Osteocyte (in vitro differentiated cells): ENCODE results near the gene TMEM108. TPM values are rescaled to one million over a fixed set of nuclear protein-coding genes. Genes with fewer than 3 reads are reported as not detected.

Experiments used
- DNase-seq: peaks from one replicate; pipeline ENCODE4 v3.0.0; 2021; ENCODE audit warnings: mixed read lengths; ENCODE audit not compliant: unreplicated experiment; ENCODE audit errors: extremely low spot score
- H3K27ac Mint-ChIP-seq: one replicate; pipeline ENCODE4 v1.8.0; 2021; ENCODE audit warnings: mild to moderate bottlenecking, mixed read lengths; ENCODE audit not compliant: unreplicated experiment
- H3K27me3 Mint-ChIP-seq: one replicate; pipeline ENCODE4 v1.8.0; 2021; ENCODE audit warnings: mixed read lengths; ENCODE audit not compliant: unreplicated experiment
- H3K36me3 Mint-ChIP-seq: one replicate; pipeline ENCODE4 v1.8.0; 2021; ENCODE audit warnings: mixed read lengths; ENCODE audit not compliant: unreplicated experiment
- H3K4me1 Mint-ChIP-seq: one replicate; pipeline ENCODE4 v1.8.0; 2021; ENCODE audit warnings: mixed read lengths; ENCODE audit not compliant: unreplicated experiment
- H3K4me3 Mint-ChIP-seq: one replicate; pipeline ENCODE4 v1.8.0; 2021; ENCODE audit warnings: mild to moderate bottlenecking, moderate library complexity, mixed read lengths; ENCODE audit not compliant: unreplicated experiment
- H3K9me3 Mint-ChIP-seq: one replicate; pipeline ENCODE4 v1.8.0; 2021; ENCODE audit warnings: mixed read lengths; ENCODE audit not compliant: unreplicated experiment
- total RNA-seq: library from RNA; stranded (reverse); gene quantifications from 2 replicates; pipeline ENCODE4 v1.2.1, GENCODE V29; 2021
- TF ChIP-seq, protein P1 (sequence below): fragments of 200-600 bp; sonication (generic); IDR thresholded peaks from 2 replicates; pipeline ENCODE4 v1.5.0; 2021; ENCODE audit warnings: antibody characterized with exemption, mild to moderate bottlenecking, moderate library complexity

Gene TMEM108
- total RNA-seq, 1 donor from 2014 or later = 3.7 TPM

DNA sequence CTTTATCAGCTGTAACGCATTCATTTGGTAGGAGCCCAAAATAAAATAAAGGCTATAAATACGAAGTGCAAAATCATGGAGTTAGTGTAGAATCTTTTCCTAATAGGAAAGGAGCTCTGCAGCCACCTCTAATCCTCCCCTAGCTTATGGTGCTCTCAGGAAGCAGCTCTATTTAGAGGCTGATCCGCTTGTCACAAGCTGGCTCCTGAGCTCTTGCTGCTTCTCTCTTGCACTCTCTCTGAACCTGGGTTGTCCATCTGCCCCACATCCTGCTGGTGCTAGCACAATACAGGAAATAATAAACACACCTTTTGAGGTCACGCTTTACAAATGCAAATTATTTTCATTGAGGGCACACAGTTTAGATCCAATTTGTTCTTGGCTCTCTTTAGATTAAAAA lies 324.3 kb downstream of the TMEM108 start:
- Mint-ChIP-seq H3K9me3 (no peaks in the 10 kb centered on the region), H3K27ac (no peak overlapping the region)

DNA sequence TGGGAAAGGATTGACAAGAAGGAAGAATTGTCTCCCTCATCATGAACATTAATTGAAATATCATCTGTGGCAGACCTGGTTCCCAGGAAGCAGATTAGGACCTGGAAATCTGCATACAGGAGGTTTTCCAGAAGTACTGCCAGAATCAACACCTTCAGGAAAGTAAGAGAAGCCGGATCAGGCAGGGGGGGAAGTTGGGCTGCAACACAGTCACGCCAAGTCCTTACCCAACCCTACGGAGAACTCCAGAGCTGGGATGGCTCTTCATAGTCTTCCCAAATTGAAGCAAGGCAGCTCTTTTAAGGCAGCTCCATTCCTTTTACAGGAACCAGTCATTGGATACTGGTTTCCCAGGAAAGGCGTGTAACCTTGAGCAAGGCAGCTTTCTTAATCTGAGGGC lies 326.5 kb downstream of the TMEM108 start:
- TF ChIP-seq, protein P1, sequence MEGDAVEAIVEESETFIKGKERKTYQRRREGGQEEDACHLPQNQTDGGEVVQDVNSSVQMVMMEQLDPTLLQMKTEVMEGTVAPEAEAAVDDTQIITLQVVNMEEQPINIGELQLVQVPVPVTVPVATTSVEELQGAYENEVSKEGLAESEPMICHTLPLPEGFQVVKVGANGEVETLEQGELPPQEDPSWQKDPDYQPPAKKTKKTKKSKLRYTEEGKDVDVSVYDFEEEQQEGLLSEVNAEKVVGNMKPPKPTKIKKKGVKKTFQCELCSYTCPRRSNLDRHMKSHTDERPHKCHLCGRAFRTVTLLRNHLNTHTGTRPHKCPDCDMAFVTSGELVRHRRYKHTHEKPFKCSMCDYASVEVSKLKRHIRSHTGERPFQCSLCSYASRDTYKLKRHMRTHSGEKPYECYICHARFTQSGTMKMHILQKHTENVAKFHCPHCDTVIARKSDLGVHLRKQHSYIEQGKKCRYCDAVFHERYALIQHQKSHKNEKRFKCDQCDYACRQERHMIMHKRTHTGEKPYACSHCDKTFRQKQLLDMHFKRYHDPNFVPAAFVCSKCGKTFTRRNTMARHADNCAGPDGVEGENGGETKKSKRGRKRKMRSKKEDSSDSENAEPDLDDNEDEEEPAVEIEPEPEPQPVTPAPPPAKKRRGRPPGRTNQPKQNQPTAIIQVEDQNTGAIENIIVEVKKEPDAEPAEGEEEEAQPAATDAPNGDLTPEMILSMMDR = no peak
- H3K36me3 Mint-ChIP-seq = no peaks in the 10 kb centered on the region

More for the DNA sequence above, 324.3 kb downstream of the TMEM108 start:
- DNase-seq = no peak
- Mint-ChIP-seq H3K27me3 (peaks cover 52% of the 10 kb centered on the region), H3K36me3 (no peaks in the 10 kb centered on the region), H3K4me1 (no peaks in the 10 kb centered on the region), H3K4me3 (no peak overlapping the region)
- TF ChIP-seq, protein P1 = no peak

DNA sequence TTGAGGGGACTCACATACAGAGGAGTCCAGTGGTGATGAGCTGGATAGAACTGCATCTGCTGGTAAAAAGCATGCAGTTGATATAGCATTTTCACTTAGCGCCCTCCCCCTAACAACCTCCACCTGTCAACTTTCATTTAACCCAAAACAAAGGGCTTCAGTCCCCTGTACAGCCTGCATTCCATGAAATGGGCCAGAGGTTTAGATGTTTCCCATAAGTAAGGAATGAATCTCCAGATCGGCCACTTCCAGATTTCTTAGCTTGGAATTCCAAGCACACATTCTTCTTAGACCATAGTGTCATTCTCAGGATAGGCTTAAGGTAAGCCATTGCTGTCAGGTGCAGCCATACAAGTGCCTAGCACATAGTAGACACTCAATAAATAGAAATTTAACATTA lies 328.7 kb downstream of the TMEM108 start:
- Mint-ChIP-seq H3K4me1 (no peaks in the 10 kb centered on the region), H3K4me3 (no peak overlapping the region), H3K27me3 (peaks cover 37% of the 10 kb centered on the region), H3K36me3 (no peaks in the 10 kb centered on the region), H3K27ac (no peak overlapping the region), H3K9me3 (no peaks in the 10 kb centered on the region)
- TF ChIP-seq, protein P1 = no peak
- DNase-seq = no peak

More for the DNA sequence above, 326.5 kb downstream of the TMEM108 start:
- Mint-ChIP-seq H3K27ac (no peak overlapping the region), H3K9me3 (no peaks in the 10 kb centered on the region), H3K4me3 (no peak overlapping the region), H3K27me3 (peaks cover 50% of the 10 kb centered on the region), H3K4me1 (no peaks in the 10 kb centered on the region)
- peak; percentile 27 for DNase-seq

DNA sequence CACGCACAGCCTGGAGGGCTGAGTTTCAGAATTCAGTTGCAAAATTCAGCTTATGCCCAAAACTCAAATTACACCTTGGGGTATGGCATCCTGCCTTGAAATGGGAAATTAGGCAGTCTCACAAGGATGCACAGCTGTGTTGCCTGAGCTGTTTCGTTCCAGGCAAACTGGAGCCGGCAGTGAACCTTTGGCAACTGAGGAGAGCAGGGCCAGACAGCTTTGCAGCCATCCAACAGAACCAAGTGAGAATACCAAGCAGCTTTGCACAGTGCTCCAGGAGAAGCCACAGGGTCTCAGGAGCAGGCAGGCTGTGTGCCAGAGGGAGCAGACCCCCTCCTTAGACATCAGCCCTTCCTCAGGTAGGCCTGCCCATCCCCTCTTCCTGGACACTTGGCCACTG lies 329.2 kb downstream of the TMEM108 start:
- Mint-ChIP-seq H3K27me3 (peaks cover 37% of the 10 kb centered on the region), H3K27ac (no peak overlapping the region), H3K9me3 (no peaks in the 10 kb centered on the region), H3K36me3 (no peaks in the 10 kb centered on the region), H3K4me3 (no peak overlapping the region), H3K4me1 (no peaks in the 10 kb centered on the region)
- TF ChIP-seq, protein P1 = no peak
- DNase-seq = peak; percentile 69

DNA sequence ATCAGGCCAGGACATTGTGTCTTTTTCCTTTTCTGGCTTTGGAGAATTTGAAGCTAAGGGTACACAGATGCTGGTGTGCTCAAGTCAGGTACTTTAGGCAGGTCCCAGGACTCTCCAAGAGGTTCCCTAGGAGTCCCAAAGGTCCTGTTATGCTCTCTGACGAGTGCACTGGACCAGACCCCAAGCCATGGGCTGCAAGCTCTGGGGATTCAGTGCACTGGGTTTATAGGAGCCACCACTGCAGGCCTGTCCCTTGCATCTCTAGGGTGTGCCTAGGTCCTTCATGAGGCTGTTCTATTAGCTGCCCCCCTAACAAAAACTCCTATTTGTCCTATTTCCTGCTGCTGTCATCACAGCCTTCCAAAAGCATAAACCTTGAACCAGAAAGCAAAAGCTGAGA lies 329.8 kb downstream of the TMEM108 start:
- DNase-seq = peak; percentile 40
- TF ChIP-seq, protein P1 = no peak
- no peak overlapping the region for H3K4me3 Mint-ChIP-seq
- peaks cover 33% of the 10 kb centered on the region for H3K27me3 Mint-ChIP-seq
- no peaks in the 10 kb centered on the region for H3K4me1 Mint-ChIP-seq
- no peaks in the 10 kb centered on the region for H3K9me3 Mint-ChIP-seq
- no peak overlapping the region for H3K27ac Mint-ChIP-seq
- no peaks in the 10 kb centered on the region for H3K36me3 Mint-ChIP-seq
